GM21515 (cell line): ENCODE results near the gene DNAJC5.
"Not testable (repeated sequence)": the region's sequence is repeated elsewhere in the genome, so short reads cannot be mapped to it uniquely, and the experiment has no call there.

Experiments used
- ATAC-seq: cut with Tn5 transposase; IDR thresholded peaks from one replicate; pipeline ENCODE4 v1.9.1; 2021; ENCODE audit not compliant: unreplicated experiment

DNAJC5 gene

GRCh38 chr20:63861365-63861934, 33.5 kb upstream of the DNAJC5 start, which contains the start of gene ABHD16B:
TSS of gene ABHD16B (plus strand) at chr20:63861498. CDS start at chr20:63861541, 43 bp downstream.
- no peak for ATAC-seq

DNA sequence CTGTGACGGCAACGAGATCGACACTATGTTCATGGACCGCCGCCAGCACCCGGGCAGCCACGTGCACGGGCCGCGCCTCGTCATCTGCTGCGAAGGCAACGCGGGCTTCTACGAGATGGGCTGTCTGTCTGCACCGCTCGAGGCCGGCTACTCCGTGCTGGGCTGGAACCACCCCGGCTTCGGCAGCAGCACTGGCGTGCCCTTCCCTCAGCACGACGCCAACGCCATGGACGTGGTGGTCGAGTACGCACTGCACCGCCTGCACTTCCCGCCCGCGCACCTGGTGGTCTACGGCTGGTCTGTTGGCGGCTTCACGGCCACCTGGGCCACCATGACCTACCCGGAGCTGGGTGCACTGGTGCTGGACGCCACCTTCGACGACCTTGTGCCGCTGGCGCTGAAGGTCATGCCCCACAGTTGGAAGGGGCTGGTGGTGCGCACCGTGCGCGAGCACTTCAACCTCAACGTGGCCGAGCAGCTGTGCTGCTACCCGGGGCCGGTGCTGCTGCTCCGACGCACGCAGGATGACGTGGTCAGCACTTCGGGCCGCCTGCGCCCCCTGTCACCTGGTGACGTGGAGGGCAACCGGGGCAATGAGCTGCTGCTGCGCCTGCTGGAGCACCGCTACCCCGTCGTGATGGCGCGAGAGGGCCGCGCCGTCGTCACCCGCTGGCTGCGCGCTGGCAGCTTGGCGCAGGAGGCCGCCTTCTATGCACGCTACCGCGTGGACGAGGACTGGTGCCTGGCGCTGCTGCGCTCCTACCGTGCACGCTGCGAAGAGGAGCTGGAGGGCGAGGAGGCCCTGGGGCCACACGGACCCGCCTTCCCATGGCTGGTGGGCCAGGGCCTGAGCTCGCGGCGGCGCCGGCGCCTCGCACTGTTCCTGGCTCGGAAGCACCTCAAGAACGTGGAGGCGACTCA, 32.7 kb upstream of the DNAJC5 start:
- ATAC-seq = no peak

DNA sequence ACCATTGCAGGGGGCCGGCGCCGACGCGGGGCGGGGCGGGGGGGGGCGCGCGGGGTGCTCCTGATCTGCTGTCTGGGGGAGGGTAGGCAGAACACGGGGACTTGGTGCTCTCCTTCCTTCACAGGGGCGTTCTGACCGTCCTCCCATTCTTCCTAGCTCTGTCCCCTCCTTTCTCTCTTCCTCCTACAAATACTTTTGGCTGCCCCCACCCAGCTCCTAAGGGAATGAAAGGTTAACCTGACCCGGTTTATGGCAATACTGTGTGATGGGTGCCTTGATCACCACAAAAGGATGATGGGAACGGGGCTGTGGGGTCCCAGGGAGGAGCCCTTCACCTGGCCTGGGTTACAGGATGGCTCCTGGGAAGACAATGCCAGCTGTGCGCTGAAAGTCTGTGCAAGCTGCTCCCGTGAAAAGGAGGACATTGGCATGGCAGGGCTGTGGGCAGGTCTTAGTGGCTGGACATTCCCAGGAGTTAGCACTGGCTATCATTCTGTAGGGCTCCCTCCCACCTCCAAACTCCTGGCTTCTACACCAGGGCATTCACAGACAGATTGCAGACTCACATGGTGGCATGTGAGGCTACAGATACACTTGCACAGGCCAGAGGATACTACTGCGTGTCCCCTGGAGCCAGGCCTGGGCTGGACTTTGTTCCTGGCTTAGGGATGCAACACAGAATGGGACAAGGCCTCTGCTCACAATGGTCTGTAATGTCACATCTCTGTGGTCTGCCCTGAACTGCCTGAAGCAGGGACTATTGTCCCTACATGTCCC, 31.7 kb upstream of the DNAJC5 start:
- ATAC-seq = no peak

- ATAC-seq = peak; percentile 73
These were observed 31.0 kb upstream of the DNAJC5 start for GRCh38 chr20:63863798-63864544.

DNA sequence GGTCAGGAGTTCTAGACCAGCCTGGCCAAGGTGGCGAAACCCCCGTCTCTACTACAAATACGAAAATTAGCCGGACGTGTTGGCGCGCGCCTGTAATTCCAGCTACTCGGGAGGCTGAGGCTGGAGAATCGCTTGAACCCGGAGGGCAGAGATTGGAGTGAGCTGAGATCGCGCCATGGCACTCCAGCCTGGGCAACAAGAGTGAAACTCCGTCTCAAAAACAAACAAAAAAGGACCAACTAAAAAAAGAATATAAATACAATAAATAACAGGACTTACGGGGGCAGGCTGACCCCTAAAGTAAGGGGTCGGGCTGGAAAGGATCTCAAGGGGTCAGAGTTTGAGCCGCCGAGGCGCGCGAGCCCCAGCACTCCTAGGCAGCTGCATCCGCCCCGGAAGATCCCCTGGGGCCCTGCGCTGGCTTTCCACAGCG, 30.4 kb upstream of the DNAJC5 start:
- no peak for ATAC-seq

DNA sequence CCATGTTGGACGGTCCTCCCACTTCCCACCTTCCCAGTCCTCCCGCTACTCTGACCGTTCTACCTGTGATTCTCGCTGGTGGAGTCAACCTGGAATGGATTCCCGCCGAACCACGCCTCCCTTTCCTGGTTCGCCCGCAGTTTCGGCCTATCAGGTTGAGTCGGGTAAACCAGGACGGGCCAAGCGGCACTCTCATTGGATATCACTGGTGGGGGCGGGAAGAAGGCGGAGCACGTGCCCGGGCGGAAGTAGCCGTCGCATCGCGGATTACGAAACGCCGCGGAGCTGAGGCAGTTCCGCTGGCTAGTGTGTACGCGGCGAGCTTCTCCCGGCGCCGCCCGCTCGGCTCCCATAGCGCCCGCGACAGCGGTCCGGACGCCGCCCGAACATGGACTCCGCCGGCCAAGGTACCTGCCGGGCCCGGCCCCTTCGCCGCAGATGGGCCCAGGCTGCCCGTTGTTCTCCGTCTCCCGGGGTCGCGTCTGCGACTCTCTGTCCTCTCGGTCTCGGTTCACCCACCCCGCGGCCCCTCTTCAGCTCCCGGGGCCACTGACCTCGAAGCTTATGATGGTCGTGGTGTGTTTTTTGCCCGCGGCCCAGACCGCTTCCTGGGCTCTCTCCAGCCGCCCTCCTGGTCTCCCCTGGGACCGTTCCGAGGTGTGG, 29.8 kb upstream of the DNAJC5 start, which contains the start of gene TPD52L2:
TSS of gene TPD52L2 (plus strand) at position 293 of the 663 bp plus-strand sequence. CDS start at position 389, 96 bp downstream.
- ATAC-seq = peak; percentile 61

GRCh38 chr20:63867042-63867441, 27.9 kb upstream of the DNAJC5 start:
- not testable (repeated sequence) for ATAC-seq

GRCh38 chr20:63868264-63868663, 26.7 kb upstream of the DNAJC5 start:
- no peak for ATAC-seq

DNA sequence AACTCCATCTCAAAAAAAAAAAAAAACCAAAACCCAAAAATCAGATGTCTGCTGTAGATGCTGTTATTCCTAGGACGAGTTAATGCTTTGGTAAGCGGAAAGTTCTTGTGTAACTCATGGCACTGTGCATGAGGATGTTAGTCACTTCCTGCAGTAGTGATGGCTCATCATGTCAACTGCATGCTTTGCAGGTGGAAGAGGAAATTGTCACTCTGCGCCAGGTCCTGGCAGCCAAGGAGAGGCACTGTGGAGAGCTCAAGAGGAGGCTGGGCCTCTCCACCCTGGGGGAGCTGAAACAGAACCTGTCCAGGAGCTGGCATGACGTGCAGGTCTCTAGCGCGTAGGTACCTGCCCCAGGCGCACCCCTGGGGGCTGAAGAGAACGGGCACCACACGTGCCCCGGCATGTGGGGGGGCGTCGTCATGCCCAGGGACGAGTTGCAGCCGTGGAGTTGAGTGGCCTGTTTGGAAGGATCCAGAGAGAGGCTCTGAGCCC, 21.4 kb upstream of the DNAJC5 start:
- ATAC-seq = no peak

GRCh38 chr20:63874241-63874640, 20.7 kb upstream of the DNAJC5 start:
- ATAC-seq = not testable (repeated sequence)

DNA sequence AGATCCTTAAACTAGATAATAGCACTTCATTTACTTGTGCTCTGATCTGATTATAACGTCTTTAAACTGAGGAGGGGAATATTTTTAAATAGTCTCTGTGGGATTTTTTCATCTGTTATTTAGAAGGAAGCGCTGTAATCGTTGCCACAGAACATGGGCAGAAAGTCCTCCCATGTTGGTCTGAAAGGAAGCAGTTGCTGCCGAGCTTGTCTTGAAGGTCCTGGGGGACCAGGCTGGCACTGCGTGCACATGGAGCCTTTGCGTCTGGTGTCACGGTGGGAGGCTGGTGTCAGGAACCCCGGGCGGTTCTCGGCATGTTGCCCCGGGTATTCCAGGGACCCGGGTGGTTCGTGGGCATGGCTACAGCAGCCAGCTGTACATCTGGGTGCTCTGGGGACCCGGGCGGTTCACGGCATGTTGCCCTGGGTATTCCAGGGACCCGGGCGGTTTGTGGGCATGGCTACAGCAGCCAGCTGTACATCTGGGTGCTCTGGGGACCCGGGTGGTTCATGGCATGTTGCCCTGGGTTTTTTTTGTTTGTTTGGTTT, 18.4 kb upstream of the DNAJC5 start:
- no peak for ATAC-seq

GRCh38 chr20:63877755-63878470, 17.0 kb upstream of the DNAJC5 start:
- no peak for ATAC-seq

DNA sequence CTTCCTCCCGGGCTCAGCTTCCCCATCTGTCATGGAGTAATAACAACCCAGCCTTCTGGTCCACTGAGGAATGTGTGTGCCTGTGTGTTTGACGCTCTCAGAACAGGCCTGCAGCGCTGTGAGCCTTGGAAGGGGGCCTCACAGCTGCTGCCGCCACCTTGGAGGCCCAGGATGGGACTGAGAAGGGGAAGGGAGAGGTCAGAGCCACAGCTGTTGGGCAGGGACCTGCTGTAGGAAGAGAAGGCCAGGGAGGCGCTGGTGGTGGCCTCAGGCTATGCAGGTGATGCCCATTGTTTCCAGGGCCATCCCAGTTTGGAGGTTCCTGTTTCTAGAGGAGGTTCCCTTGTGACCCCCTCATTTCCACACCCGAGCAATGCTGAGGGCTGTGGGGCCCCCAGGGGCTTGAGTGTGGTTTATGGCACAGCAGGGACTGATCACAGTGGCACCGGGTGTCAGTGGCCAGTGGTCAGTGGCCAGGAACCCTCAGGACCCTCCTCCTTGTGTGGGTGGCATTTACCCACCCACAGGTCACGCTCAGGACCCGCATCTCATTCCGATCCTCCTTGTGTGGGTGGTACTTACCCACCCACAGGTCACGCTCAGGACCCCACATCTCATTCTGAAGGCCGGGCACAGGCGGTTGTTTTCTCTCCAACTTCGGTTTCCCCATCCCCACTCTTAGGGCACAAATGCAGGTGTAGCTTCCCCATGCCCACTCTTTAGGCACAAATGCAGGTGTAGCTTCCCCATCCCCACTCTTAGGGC, 15.8 kb upstream of the DNAJC5 start:
- no peak for ATAC-seq

DNA sequence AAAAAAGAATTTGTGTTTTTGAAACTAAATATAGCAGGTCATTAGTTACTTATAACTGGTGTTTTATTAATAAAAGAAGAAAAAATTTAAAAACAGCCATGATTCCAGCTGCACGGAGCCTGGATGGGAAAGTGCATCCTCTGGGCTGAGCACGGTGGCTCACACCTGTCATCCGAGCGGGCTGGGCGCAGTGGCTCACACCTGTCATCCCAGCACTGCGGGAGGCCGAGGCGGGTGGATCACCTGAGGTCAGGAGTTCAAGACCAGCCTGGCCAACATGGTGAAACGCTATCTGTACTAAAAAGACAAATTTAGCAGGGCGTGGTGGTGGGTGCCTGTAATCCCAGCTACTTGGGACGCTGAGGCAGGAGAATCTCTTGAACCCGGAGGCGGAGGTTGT, 14.0 kb upstream of the DNAJC5 start:
- not testable (repeated sequence) for ATAC-seq

GRCh38 chr20:63881451-63882226, 13.3 kb upstream of the DNAJC5 start:
- no peak for ATAC-seq

DNA sequence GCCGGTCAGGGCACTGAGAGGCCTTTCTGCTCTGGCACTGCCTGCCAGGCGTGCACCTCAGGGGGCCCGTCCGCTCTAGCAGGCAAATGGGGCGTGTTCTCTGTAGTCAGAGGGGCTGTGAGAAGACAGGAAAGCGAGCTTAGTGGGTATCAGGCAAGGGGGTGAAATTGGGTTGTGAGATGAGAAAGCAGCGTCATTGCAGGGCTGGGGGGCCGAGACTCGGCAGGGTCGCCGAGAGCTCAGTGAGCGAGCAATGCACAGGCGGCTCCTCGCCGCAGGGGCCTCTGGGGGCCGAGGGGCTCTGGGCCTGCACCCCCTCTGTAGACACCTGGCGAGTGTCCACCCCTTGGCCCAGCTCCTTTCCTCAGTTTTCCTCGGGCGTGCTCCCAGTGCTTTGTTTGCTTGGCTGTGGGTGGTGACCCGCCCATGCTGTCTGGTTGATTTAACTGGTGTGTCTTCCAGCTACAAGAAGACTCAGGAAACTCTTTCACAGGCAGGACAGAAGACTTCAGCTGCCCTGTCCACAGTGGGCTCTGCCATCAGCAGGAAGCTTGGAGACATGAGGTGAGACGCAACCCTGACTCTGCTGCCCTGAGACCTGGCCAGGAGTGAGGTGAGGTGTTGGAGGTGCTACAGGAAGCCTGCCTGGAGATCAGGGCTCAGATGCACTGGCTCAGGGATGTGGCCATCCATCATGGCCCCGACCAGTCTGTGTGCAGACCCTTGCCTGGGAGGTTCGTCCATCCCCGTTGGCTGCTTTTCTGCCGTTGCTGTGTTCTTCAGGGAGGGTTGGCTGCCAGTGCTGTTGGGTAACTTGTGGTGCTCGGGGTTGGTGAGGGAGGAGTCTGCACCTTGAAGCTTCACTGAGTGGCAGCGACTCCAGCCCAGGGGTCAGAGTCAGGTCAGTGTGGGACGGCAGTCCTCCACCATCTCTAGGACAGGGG, 12.4 kb upstream of the DNAJC5 start:
- ATAC-seq = no peak
